AG08396 (cell line): Measurements from ENCODE around the gene TXNL1.
"Not testable (repeated sequence)": the region's sequence is repeated elsewhere in the genome, so short reads cannot be mapped to it uniquely, and the experiment has no call there.

Source experiments
- DNase-seq: peaks from one replicate; pipeline ENCODE4 v3.0.0; 2012; ENCODE audit warnings: low spot score, mixed read lengths

Gene TXNL1

DNA sequence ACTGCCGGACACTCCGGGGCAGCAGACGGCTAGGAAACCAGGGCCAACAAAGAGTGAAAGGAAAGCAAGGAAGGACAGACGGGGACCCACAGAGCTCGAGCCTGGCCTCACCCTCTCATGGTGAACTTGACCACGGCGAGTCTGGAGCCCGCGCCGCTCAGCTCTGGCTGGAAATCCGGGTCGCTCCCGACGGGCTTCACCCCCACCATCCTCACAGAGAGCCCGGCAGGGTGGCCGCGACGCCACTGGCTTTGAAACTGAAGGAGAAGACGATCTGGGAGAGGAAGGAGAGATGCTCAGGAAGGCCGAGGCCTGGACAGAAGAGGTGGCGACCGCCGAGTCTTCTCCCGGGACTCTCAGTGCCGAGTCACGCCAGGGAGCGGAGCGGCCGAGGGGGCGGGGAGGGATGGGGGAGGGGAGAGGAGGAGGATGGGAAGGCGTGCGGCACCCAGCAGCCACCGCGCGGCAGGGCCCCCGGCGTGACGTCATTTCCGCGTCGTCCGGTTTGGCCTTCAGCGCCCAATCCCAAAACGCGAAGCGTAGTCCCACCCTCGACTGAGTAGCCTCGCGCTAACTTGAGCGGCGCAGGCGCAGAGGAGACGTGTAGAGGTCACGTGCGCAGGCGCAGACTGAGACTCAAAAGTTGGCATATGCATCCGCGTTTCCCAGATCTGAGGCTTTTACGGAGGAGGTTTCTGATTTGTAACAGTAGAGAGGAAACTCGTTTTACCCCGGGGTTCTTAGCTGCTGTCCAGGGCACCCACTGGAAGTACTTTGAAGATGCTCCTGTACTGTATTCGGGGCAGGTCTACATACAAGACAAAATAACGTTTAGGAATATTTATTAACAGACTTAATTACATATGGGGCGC, at the start of gene TXNL1:
Gene TXNL1, minus strand, starts transcription at position 361 of the 872 bp plus-strand sequence. Its CDS starts 152 bp downstream, at position 209.
- peak; percentile 97 for DNase-seq

DNA sequence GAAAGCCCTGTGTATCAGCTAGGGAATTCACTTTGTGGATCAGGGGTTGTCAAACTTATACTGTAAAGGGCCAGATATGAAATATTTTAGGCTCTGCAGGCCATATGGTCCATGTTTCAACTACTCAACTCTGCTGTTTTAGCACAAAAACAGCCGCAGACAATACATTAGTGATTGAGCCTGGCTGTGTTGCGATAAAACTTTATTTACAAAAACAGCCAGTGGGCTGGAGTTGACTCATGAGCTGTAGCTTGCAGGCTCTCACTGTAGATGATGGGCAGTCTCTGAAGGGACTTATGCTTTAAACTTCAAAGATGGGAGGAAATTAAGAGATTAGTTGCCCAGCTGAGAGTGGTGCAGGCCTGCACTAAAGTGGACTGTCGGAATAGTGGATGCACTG, 45.9 kb upstream of the TXNL1 start:
- DNase-seq, result no peak

- DNase-seq, result no peak
Observed at GRCh38 chr18:56678836-56679565, 40.6 kb upstream of the TXNL1 start.

DNA sequence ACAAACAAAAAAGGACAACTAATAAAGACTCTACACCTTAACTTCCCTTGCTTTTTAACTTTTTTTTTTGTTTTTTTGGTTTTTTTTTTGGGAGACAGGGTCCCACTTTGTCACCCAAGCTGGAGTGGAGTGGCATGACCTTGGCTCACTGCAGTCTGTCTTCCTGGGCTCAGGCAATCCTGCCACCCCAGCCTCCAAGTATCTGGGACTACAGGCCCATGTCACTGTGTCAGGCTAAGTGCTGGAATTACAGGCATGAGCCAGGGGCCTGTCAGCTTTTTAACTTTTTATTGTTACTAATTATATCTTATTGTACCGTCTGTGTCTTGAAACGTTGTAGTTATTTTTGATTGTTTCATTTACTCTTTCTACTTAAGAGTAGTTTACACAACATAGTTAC, 38.2 kb upstream of the TXNL1 start:
- no peak for DNase-seq

- DNase-seq, result no peak
Observed at GRCh38 chr18:56672981-56673380, 34.6 kb upstream of the TXNL1 start.

DNA sequence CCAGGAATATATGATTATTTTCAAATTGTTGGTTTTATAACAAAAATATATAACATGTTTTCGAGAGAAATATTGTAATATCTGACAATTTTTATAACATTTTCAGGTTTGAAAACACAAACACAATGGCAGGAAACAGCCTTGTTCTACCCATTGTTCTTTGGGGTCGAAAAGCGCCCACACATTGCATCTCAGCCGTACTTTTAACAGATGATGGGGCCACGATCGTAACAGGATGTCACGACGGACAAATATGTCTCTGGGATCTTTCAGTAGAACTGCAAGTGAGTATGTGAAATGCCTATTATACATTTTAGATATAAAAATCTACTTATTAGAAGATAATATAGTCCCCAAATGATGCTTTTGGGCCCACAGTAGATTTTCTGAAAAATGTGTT, 34.0 kb upstream of the TXNL1 start:
- DNase-seq, result no peak

DNA sequence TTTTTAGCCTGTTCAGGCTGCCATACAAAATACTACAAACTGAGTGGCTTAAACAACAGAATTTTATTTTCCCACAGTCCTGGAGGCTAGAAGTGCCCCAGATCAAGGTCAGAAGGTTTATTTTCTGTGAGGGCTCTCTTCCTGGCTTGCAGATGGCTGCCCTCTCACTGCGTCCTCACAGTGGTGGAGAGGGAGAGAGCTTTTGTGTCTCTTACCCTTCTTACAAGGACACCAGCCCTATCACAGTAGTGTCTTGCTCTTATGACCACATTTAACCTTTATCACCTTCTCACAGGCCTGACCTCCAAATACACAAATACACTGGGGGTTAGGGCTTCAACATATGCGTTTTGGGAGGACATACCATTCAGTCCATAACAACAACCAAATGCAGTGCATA, 24.5 kb upstream of the TXNL1 start:
- DNase-seq, result no peak

DNA sequence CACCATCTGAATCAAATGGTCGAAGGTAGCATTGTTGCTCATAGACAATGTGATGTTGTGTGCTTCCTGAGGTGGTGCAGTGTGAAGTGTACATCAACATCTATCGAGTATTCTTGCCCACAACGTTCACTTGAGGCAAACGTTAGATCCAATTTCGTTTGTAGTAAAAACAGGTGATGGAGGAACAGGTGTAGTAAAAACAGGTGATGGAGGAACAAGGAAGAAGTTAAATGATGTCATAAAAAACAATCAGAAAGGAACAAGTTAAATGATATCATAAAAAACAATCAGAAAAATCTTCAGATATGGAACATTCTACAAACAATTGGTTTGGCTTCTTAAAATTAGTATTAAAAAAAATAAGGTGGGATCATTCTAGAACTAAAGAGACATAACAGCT, 24.1 kb upstream of the TXNL1 start:
- no peak for DNase-seq

GRCh38 chr18:56662063-56662408, 23.6 kb upstream of the TXNL1 start:
- DNase-seq, result no peak

- DNase-seq, result no peak
Observed at GRCh38 chr18:56661360-56662062, 23.1 kb upstream of the TXNL1 start.

DNA sequence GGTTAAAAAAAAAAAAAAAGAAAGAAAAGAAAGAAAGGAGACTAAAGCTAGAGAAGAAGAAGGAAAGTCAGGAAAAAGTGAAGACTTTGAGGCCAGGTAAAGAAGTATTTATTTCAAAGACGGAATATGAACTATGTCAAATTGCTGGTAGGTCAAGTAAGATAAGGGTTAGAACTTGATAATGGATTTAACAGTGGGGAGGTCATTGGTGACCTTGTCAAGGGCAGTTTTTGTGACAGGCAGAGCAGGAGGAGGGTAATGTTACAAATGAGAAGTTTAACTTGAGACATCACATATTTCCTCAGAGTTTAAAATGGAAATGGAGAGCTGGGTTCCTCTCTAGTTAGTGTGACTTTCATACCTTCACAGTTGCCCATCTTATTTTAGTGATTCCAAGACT, 22.3 kb upstream of the TXNL1 start:
- DNase-seq, result no peak

DNA sequence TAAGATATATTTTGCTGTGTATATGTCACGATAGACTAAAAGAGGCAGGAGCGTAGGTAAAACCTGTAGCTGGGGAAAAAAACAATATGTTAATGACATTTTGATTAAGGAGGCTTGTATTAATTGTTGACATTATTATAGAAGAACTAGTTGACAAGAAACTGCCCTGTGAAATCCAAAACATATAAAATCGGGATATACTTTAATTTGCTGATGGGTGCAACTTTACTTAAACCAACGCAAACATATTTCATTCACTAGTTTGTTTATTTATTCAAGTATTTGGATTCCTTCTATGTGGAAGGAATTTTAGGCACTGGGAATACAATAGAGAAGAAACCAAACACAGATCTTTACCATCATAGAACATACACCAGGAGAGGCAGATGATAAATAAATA, 20.7 kb upstream of the TXNL1 start:
- DNase-seq, result no peak

- no peak for DNase-seq
Observed at GRCh38 chr18:56658261-56658660, 19.9 kb upstream of the TXNL1 start.

DNA sequence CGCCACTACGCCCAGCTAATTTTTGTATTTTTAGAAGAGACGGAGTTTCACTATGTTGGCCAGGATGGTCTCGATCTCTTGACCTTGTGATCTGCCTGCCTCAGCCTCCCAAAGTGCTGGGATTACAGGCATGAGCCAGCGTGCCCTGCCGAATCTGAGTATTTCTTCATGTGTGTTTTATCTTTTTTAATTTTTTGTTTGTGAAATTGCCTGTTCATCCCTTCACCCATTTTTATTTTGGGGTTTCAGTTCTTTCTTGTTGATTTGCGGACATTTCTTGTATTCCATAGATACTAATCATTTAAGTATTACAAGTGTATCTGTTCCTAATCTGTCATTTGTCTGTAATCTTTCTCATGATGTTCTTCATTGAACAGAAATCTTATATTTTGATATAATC, 15.9 kb upstream of the TXNL1 start:
- not testable (repeated sequence) for DNase-seq

GRCh38 chr18:56652802-56653201, 14.4 kb upstream of the TXNL1 start:
- DNase-seq, result no peak

GRCh38 chr18:56651771-56652092, 13.3 kb upstream of the TXNL1 start:
- DNase-seq, result no peak

DNA sequence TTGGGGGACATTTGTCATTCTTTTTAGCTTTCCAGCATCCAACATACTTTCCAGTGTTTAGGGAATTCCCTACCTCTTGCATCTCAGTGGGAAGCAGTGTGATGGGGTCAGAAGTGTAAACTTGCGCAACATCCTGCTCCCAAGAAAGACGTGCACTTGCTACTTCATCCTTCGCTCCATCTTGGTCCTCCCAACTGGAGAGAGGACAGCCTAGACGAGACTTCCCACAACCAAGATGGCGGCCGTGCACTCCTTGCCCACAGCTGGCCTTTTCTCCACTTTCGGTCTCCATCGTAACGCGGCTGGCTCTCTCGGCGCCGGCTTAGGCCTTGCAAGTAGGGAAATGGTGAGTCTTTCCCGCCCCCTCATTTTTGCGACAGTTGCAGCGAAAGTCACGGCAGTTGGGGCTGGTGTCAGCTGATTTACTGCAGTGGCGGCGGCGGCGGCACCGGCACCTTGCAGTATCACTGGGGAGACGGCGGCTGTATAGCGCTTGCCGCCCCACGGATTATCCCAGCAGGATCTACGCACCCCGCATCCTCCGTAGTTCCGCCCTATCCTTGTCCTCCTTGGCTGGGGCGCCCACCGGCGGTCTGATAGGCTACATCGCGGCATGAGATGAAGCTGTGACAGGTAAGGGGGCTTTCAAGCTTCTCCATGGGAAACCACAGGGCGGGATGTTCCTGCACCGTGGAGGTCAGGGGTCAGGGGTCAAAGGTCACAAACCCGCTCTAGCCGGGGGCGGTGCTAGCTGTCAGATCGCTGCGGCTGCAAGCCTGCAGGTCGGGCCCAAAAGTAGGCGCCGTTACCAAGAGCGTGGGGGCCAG, 12.8 kb upstream of the TXNL1 start, which contains the start of gene WDR7:
Gene WDR7, plus strand, starts transcription at position 416 of the 827 bp plus-strand sequence. CDS start 21,157 bp downstream, outside the sequence.
- peak; percentile 86 for DNase-seq

- no peak for DNase-seq
Observed at GRCh38 chr18:56649996-56650395, 11.6 kb upstream of the TXNL1 start.

DNA sequence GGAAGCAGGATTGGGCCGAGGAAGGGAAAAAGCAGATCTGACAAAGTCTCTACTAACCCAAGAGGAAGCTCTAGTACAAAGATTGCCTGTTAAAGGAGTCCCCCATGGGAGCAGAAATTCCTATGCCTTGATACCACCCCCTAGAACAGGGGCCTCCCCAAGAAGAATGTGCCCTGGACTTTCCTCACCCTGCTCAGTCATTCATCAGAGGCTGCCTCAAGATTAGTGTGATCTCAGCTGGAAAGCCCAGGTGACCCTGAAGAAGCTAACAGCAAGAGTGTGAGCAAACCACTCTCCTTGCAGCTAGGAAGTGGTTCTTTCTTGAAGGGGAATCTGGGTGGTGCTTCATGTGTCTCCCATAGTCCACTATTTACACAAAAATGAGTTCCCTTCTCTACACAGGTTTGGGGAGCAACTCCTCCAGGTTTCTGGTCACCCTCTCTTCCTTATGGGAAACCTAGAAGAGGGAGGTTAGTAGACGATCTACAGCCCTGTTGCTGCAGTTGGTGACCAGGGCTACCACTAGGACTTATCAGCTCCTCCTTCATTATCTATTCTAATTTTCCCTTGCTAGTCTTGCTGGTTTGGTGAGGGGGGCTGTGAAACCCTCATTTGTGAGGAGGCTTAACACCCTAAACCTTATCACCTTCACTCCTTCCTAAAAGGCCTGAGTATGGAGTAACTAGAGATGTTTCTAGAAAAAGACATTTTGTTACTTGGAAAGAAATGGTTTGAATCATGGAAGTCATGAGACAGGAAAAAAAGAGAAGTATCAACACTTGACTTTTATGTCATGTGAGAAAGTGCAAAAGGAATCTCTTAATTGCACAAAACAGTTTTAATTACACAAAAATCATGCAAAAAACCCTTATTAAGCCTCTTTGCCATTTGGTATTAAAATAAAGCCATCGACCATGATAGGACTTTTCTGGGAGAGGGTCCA, 9.8 kb upstream of the TXNL1 start:
- DNase-seq, result no peak

DNA sequence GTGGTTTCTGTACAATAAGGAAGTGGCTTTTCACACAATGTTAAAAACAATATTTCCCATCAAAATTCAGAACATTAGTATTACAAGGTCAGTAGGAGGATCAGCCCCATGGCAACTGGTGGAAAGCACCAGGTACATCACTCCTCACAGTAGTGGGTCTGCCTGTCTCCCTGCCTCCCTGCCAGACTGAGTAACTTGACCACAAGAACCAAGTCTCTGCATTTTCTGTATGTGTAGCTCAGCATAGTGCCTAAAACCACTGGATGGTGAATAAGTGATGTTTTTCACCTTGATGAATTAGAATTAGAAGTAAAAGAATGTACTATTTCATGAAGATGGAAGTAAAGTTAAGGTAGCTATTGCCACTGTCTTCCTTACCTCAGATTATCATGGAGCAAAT, 8.7 kb upstream of the TXNL1 start:
- DNase-seq, result no peak
